Ovary (tissue), 3 donors: Measurements from ENCODE around the gene TECPR2.

ENCODE experiments used
- POLR2A ChIP-seq: fragments of 450-650 bp; IDR thresholded peaks from one replicate; pipeline ENCODE4 v1.6.1; 2017; ENCODE audit warnings: antibody characterized with exemption, mild to moderate bottlenecking, moderate library complexity
- TF ChIP-seq, protein P1 (sequence below), 3 donors: fragments of 450-650 bp in 2 of 3; fragments of 200-600 bp in 1 of 3; IDR thresholded peaks; one replicate each; pipeline versions ENCODE4 v1.5.1 to v1.8.0; 2016 to 2022; ENCODE audit warnings: antibody characterized with exemption in 3 of 3, mild to moderate bottlenecking in 1 of 3
- donor health status: DM: no; HTN: no; CAD: no.

DNA sequence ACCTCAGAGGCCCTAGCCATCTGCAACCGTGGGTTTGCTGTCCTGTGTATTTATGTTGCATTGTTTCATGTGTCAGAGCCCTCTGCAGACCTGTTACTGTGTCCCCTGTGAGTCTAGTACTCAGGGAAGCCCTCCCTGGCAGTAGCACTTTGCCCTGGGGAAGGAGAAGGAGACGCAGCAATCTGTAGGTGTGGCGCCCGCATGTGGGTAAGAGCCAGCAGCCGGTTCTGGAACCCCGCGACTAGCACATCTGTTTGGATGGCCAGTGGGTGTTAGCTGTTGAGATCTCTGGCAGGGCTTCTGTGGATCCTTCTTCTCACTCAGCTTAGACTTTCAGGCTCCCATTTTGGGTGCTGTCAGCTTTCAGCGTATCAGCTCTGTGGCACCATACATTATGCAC lies 57.0 kb downstream of the TECPR2 start:
- TF ChIP-seq, protein P1, sequence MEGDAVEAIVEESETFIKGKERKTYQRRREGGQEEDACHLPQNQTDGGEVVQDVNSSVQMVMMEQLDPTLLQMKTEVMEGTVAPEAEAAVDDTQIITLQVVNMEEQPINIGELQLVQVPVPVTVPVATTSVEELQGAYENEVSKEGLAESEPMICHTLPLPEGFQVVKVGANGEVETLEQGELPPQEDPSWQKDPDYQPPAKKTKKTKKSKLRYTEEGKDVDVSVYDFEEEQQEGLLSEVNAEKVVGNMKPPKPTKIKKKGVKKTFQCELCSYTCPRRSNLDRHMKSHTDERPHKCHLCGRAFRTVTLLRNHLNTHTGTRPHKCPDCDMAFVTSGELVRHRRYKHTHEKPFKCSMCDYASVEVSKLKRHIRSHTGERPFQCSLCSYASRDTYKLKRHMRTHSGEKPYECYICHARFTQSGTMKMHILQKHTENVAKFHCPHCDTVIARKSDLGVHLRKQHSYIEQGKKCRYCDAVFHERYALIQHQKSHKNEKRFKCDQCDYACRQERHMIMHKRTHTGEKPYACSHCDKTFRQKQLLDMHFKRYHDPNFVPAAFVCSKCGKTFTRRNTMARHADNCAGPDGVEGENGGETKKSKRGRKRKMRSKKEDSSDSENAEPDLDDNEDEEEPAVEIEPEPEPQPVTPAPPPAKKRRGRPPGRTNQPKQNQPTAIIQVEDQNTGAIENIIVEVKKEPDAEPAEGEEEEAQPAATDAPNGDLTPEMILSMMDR (IDR thresholded peaks at IDR 0.05): no peak
- no peak for TF ChIP-seq POLR2A
